Measurements from ENCODE around the gene SNTG2.

GRCh38 chr2:1266351-1266750, 315.7 kb downstream of the SNTG2 start:
- TF ChIP-seq CTCF (IDR thresholded peaks at IDR 0.05) (no peak), POLR2A (IDR thresholded peaks at IDR 0.05) (no peak)

Data from heart left ventricle (tissue), 13 donors.